Right lobe of liver (tissue), 6 donors: ENCODE data around the gene EXD2. TPM values are rescaled to one million over a fixed set of nuclear protein-coding genes. Genes with fewer than 3 reads are reported as not detected.

Experiments used
- ATAC-seq, 4 donors: fragments of 200-7000 bp; cut with Tn5 transposase; one replicate each; pipeline ENCODE4 v1.9.1; 2020; ENCODE audit warnings: mild to moderate bottlenecking in 4 of 4, moderate library complexity in 4 of 4
- DNase-seq, 3 donors: peaks; one replicate each; pipeline ENCODE4 v3.0.0-alpha.2; 2020
- H3K27ac ChIP-seq, 3 donors: fragments of 200-600 bp; one replicate each; pipeline ENCODE4 v1.8.0; 2022
- H3K27me3 ChIP-seq, 2 donors: fragments of 200-600 bp; one replicate each; pipeline ENCODE4 v1.8.0; 2022
- H3K36me3 ChIP-seq, 4 donors: fragments of 200-600 bp; sonication (generic) in 1 of 4; one replicate each; pipeline versions ENCODE4 v1.5.1 to v1.8.0; 2017 to 2022; ENCODE audit warnings: control low read depth in 1 of 4
- H3K4me1 ChIP-seq, 4 donors: fragments of 200-600 bp; sonication (generic) in 1 of 4; one replicate each; pipeline versions ENCODE4 v1.5.1 to v1.8.0; 2017 to 2022; ENCODE audit warnings: control low read depth in 1 of 4
- H3K4me3 ChIP-seq, 3 donors: fragments of 200-600 bp; one replicate each; pipeline ENCODE4 v1.8.0; 2022
- H3K9me3 ChIP-seq, 4 donors: fragments of 200-600 bp; sonication (generic) in 1 of 4; one replicate each; pipeline versions ENCODE4 v1.5.1 to v1.8.0; 2017 to 2022; ENCODE audit warnings: control low read depth in 1 of 4
- CTCF ChIP-seq, 4 donors: fragments of 200-600 bp in 3 of 4; fragments of 450-650 bp in 1 of 4; IDR thresholded peaks; one replicate each; pipeline versions ENCODE4 v1.5.1 to v1.8.0; 2016 to 2022; ENCODE audit warnings: antibody characterized with exemption in 4 of 4, mild to moderate bottlenecking in 2 of 4
- POLR2A ChIP-seq: fragments of 450-650 bp; IDR thresholded peaks from one replicate; pipeline ENCODE4 v1.6.1; 2017; ENCODE audit warnings: antibody characterized with exemption, mild to moderate bottlenecking
- WGBS: methylation state at CpG from one replicate; pipeline ENCODE4 v1.1.6; 2018; ENCODE audit warnings: low coverage, low lambda C conversion rate; ENCODE audit not compliant: insufficient coverage; ENCODE audit errors: missing lambda C conversion rate; 5-methylcytosine and 5-hydroxymethylcytosine counted together
- intact Hi-C, 2 donors: fragments of 100-400 bp; cut with DNase I; formaldehyde crosslinking; loops; one replicate each; pipeline versions ENCODE4 v1.11.2 to v1.14.1; 2022
- small RNA-seq, 2 experiments: library from RNA; depleted of rRNA; stranded (forward); fragments of <200 nt; gene quantifications; one replicate each; pipeline ENCODE3, GENCODE V24; 2016
- total RNA-seq, 6 experiments: library from RNA; depleted of rRNA in 2 of 6; stranded (reverse); fragments of >200 nt in 2 of 6; fragmentation: NEBNext Ultra II Directional in 3 of 6; extraction: Animal tissue kit (Norgen Biotek cat#: 25700) in 3 of 6; gene quantifications; one replicate each; pipeline versions ENCODE4 v1.1.0 to v1.2.4, GENCODE V29; 2016 to 2023
- donor health status: DM: no; HTN: yes; CAD: no.
- donor health status: DM: no; HTN: no; CAD: no.
- donor health status: DM: no; HTN: no; CAD: no.
- donor health status: DM: no; HTN: yes; CAD: no.
- donor health status: DM: no; HTN: yes; CAD: no.

The EXD2 gene
- total RNA-seq, 6 experiments from 2014 or later, result 7.4 to 10.4 (median 8.2) TPM

DNA sequence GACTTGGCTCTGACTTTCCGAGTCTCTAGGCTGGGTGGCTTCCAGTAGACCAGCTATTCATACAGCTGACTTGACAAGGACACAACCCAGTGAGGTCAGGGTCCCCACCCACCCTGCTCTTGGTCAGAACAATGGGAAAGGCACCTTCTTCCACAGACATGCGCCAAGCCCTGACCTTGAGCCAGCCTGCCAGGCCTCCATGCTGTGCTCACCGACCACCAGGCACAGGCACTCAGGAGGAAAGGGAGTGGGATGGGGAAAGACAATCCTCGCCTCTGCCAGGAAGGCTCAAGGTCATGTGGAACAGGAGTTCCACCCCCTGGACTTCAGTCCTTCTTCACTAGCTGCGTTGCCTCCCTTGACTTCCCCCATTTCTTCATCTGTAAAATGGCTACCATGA, 100.1 kb downstream of the EXD2 start:
- intact Hi-C loops, result no loop called here
- H3K9me3 ChIP-seq, result no peaks in the 10 kb centered on the region
- WGBS, result 55% methylated on average over 1 of the region's 5 CpGs
- H3K4me1 ChIP-seq, result peaks cover 0 to 15% (median 0%) of the 10 kb centered on the region in 4 donors
- TF ChIP-seq POLR2A (no peak), CTCF (IDR thresholded peaks at IDR 0.05) (no peak)
- ATAC-seq, result no peak
- no peak overlapping the region for H3K27ac ChIP-seq
- no peaks in the 10 kb centered on the region for H3K27me3 ChIP-seq
- no peak overlapping the region for H3K4me3 ChIP-seq
- DNase-seq, result no peak
- no peaks in the 10 kb centered on the region for H3K36me3 ChIP-seq

DNA sequence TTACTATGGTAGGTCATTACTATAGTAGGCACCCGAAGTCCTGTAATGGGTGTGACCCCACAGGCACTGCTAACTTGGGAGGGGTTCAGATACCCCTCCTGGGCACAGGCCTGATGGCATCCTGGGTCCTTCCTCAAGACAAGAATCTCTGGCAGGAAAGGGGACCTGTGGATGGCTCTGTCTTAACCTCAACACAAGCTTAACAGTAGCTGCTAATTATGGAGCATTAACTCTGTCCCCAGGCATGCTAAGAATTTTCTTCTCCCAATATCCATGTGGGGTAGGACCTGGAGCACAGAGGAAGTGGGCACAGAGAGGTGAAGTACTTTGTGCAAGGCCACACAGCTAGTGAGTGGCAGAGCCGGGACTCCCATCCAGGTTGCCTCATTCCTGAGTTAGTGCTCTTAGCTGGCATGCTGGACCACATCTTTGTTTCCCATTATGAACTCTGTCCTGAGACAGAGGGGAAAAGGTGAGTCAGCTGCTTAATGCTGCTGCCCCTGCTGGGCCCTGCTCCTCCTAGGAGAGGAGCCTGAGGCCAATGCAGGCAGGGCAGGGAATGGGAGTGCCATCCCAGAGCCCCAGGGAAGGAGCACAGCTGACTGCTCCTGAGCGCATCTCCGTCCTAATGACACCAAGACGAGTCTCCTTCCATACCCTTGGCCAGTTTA, 100.7 kb downstream of the EXD2 start:
- intact Hi-C loops, result no loop called here
- no peak overlapping the region for H3K4me3 ChIP-seq
- H3K9me3 ChIP-seq, result no peaks in the 10 kb centered on the region
- WGBS, result 85% methylated on average over 3 of the region's 5 CpGs
- H3K4me1 ChIP-seq, result peaks cover 0 to 14% (median 0%) of the 10 kb centered on the region in 4 donors
- DNase-seq (no peak), ATAC-seq (no peak)
- TF ChIP-seq POLR2A (no peak), CTCF (IDR thresholded peaks at IDR 0.05) (no peak)
- no peaks in the 10 kb centered on the region for H3K36me3 ChIP-seq
- no peak overlapping the region for H3K27ac ChIP-seq
- no peaks in the 10 kb centered on the region for H3K27me3 ChIP-seq

Small RNAs within 50 kb of the gene (small RNA-seq; reads per million reads assigned to genes)
- 0 reads per million in 2 experiments for gene RF00019

Other genes starting within 250 kb of the EXD2 start
- gene ACTN1, start 212.2 kb upstream of the EXD2 start, total RNA-seq, result 100 to 1,000 TPM in 3 of 6 experiments, 10 to 100 TPM in 3; 53.1 to 145 (median 100) TPM
- gene DCAF5, start 38.4 kb upstream of the EXD2 start, total RNA-seq, result 10 to 100 TPM; 21.8 to 31.4 (median 28.0) TPM
- 1 to 10 TPM in 3 of 6 experiments, under 1 TPM in 3; 0.37 to 1.7 (median 0.94) TPM for gene GALNT16, start 68.7 kb downstream of the EXD2 start, total RNA-seq
- 10 to 100 TPM; 46.0 to 71.7 (median 68.5) TPM for gene ERH, start 206.8 kb downstream of the EXD2 start, total RNA-seq
- gene SLC39A9, start 207.2 kb downstream of the EXD2 start, total RNA-seq, result 10 to 100 TPM; 44.7 to 78.2 (median 58.2) TPM